GM18519 (cell line): ENCODE data around the gene GNAZ.

Experiments
- ATAC-seq: cut with Tn5 transposase; IDR thresholded peaks from one replicate; pipeline ENCODE4 v1.9.1; 2021; ENCODE audit warnings: mild to moderate bottlenecking, moderate library complexity; ENCODE audit not compliant: unreplicated experiment, low FRiP score

Gene GNAZ

GRCh38 chr22:23063539-23064380 is 6.6 kb upstream of the GNAZ start:
- ATAC-seq, result no peak

- no peak for ATAC-seq
These were observed 5.8 kb upstream of the GNAZ start for GRCh38 chr22:23064381-23065068.

- ATAC-seq, result no peak
These were observed 5.3 kb upstream of the GNAZ start for GRCh38 chr22:23065069-23065451.

GRCh38 chr22:23065495-23066122 is 4.7 kb upstream of the GNAZ start:
- ATAC-seq, result no peak

GRCh38 chr22:23066200-23067022 is 3.9 kb upstream of the GNAZ start:
- no peak for ATAC-seq

GRCh38 chr22:23067023-23067650 is 3.2 kb upstream of the GNAZ start:
- no peak for ATAC-seq

- no peak for ATAC-seq
These were observed 2.6 kb upstream of the GNAZ start for GRCh38 chr22:23067691-23068090.

- ATAC-seq, result no peak
These were observed 2.1 kb upstream of the GNAZ start for GRCh38 chr22:23068096-23068831.

GRCh38 chr22:23068832-23069385 is 1.4 kb upstream of the GNAZ start:
- no peak for ATAC-seq

- no peak for ATAC-seq
These were observed 589 bp upstream of the GNAZ start for GRCh38 chr22:23069502-23070357.

GRCh38 chr22:23071230-23072076 is 1.1 kb downstream of the GNAZ start:
- ATAC-seq, result no peak

GRCh38 chr22:23072077-23072910 is 2.0 kb downstream of the GNAZ start:
- ATAC-seq, result no peak

GRCh38 chr22:23072911-23073491 is 2.7 kb downstream of the GNAZ start:
- no peak for ATAC-seq

- ATAC-seq, result no peak
These were observed 3.4 kb downstream of the GNAZ start for GRCh38 chr22:23073526-23074229.

GRCh38 chr22:23074451-23074850 is 4.1 kb downstream of the GNAZ start:
- ATAC-seq, result no peak

GRCh38 chr22:23075050-23075449 is 4.7 kb downstream of the GNAZ start:
- ATAC-seq, result no peak
